ENCODE data around the gene RRP36.

The RRP36 gene

GRCh38 chr6:43021270-43022047, at the start of gene RRP36:
RRP36 (plus strand) TSS chr6:43021623; CDS start chr6:43021655, 32 bp downstream.
- H3K9me3 Mint-ChIP-seq: no peaks in the 10 kb centered on the region
- ATAC-seq: peak; percentile 87
- peak within 1 kb of the TSS; percentile 90 for H3K27ac Mint-ChIP-seq
- H3K4me3 Mint-ChIP-seq: peak within 1 kb of the TSS; percentile 88
- peaks cover 92% of the 10 kb centered on the region for H3K36me3 Mint-ChIP-seq
- DNase-seq (ENCODE audit: low spot score in 2 of 2): peak; percentile 46 to 79
- H3K4me1 Mint-ChIP-seq: peaks cover 42% of the 10 kb centered on the region

GRCh38 chr6:42971746-42972327, 49.6 kb upstream of the RRP36 start:
- Mint-ChIP-seq H3K36me3 (peaks cover 31% of the 10 kb centered on the region), H3K9me3 (no peaks in the 10 kb centered on the region), H3K27ac (peak overlapping the region; percentile 75), H3K4me3 (no peak overlapping the region), H3K4me1 (peaks cover 22% of the 10 kb centered on the region)
- DNase-seq (ENCODE audit: low spot score in 2 of 2) (no peak), ATAC-seq (no peak)

GRCh38 chr6:42973926-42974325, 47.5 kb upstream of the RRP36 start:
- H3K36me3 Mint-ChIP-seq: peaks cover 36% of the 10 kb centered on the region
- ATAC-seq: no peak
- no peaks in the 10 kb centered on the region for H3K9me3 Mint-ChIP-seq
- H3K27ac Mint-ChIP-seq: no peak overlapping the region
- peaks cover 34% of the 10 kb centered on the region for H3K4me1 Mint-ChIP-seq
- H3K4me3 Mint-ChIP-seq: no peak overlapping the region
- no peak for DNase-seq (ENCODE audit: low spot score in 2 of 2)

GRCh38 chr6:42974919-42975505, 46.4 kb upstream of the RRP36 start:
- H3K27ac Mint-ChIP-seq: peak overlapping the region; percentile 81

GRCh38 chr6:42978487-42978838, 43.0 kb upstream of the RRP36 start:
- Mint-ChIP-seq H3K4me1 (peaks cover 36% of the 10 kb centered on the region), H3K9me3 (no peaks in the 10 kb centered on the region), H3K27ac (peak overlapping the region; percentile 97), H3K4me3 (peak overlapping the region; percentile 93), H3K36me3 (peaks cover 36% of the 10 kb centered on the region)
- peak; percentile 15 to 69 for DNase-seq (ENCODE audit: low spot score in 2 of 2)
- peak; percentile 9 for ATAC-seq

More at GRCh38 chr6:42974919-42975505, 46.4 kb upstream of the RRP36 start:
- ATAC-seq: no peak
- Mint-ChIP-seq H3K4me3 (no peak overlapping the region), H3K9me3 (no peaks in the 10 kb centered on the region), H3K4me1 (peaks cover 44% of the 10 kb centered on the region), H3K36me3 (peaks cover 41% of the 10 kb centered on the region)
- DNase-seq (ENCODE audit: low spot score in 2 of 2): no peak

- peak; percentile 97 for ATAC-seq
- Mint-ChIP-seq H3K4me1 (peaks cover 41% of the 10 kb centered on the region), H3K36me3 (peaks cover 39% of the 10 kb centered on the region), H3K9me3 (no peaks in the 10 kb centered on the region), H3K4me3 (peak within 1 kb of the TSS; percentile 93), H3K27ac (peak within 1 kb of the TSS; percentile 97)
- DNase-seq (ENCODE audit: low spot score in 2 of 2): peak; percentile 80 to 94
Observed at GRCh38 chr6:42978839-42979522, 42.4 kb upstream of the RRP36 start, which contains the start of gene PEX6. PEX6 (minus strand) TSS chr6:42979181; CDS start chr6:42979150, 31 bp downstream.

- Mint-ChIP-seq H3K9me3 (no peaks in the 10 kb centered on the region), H3K27ac (peak overlapping the region; percentile 97), H3K4me3 (peak overlapping the region; percentile 93), H3K36me3 (peaks cover 41% of the 10 kb centered on the region), H3K4me1 (peaks cover 43% of the 10 kb centered on the region)
- no peak for DNase-seq (ENCODE audit: low spot score in 2 of 2)
- ATAC-seq: peak; percentile 52
Observed at GRCh38 chr6:42979523-42980177, 41.8 kb upstream of the RRP36 start.

- Mint-ChIP-seq H3K9me3 (no peaks in the 10 kb centered on the region), H3K4me1 (peaks cover 51% of the 10 kb centered on the region), H3K4me3 (no peak overlapping the region), H3K27ac (peak overlapping the region; percentile 20), H3K36me3 (peaks cover 35% of the 10 kb centered on the region)
- no peak for ATAC-seq
- DNase-seq (ENCODE audit: low spot score in 2 of 2): no peak
Observed at GRCh38 chr6:42981836-42982235, 39.6 kb upstream of the RRP36 start.

GRCh38 chr6:42984001-42984923, 37.2 kb upstream of the RRP36 start, which contains the start of gene PPP2R5D:
PPP2R5D (plus strand) TSS chr6:42984570; CDS start chr6:42984678, 108 bp downstream.
- Mint-ChIP-seq H3K36me3 (peaks cover 17% of the 10 kb centered on the region), H3K9me3 (no peaks in the 10 kb centered on the region), H3K4me3 (peak within 1 kb of the TSS; percentile 98), H3K4me1 (peaks cover 59% of the 10 kb centered on the region), H3K27ac (peak within 1 kb of the TSS; percentile 95)
- ATAC-seq (peak; percentile 94), DNase-seq (ENCODE audit: low spot score in 2 of 2) (peak; percentile 78 to 96)

GRCh38 chr6:42984924-42985475, 36.4 kb upstream of the RRP36 start:
- ATAC-seq (no peak), DNase-seq (ENCODE audit: low spot score in 2 of 2) (peak; percentile 5 to 59)
- peaks cover 51% of the 10 kb centered on the region for H3K4me1 Mint-ChIP-seq

GRCh38 chr6:42987533-42988451, 33.6 kb upstream of the RRP36 start:
- H3K9me3 Mint-ChIP-seq: no peaks in the 10 kb centered on the region
- H3K27ac Mint-ChIP-seq: peak overlapping the region; percentile 95
- H3K4me3 Mint-ChIP-seq: no peak overlapping the region

More at GRCh38 chr6:42984924-42985475, 36.4 kb upstream of the RRP36 start:
- H3K36me3 Mint-ChIP-seq: peaks cover 23% of the 10 kb centered on the region
- H3K4me3 Mint-ChIP-seq: peak overlapping the region; percentile 98
- no peaks in the 10 kb centered on the region for H3K9me3 Mint-ChIP-seq
- H3K27ac Mint-ChIP-seq: peak overlapping the region; percentile 95

GRCh38 chr6:42988486-42989020, 32.9 kb upstream of the RRP36 start:
- no peak for DNase-seq (ENCODE audit: low spot score in 2 of 2)
- no peak for ATAC-seq
- H3K9me3 Mint-ChIP-seq: no peaks in the 10 kb centered on the region
- H3K27ac Mint-ChIP-seq: no peak overlapping the region
- peaks cover 48% of the 10 kb centered on the region for H3K4me1 Mint-ChIP-seq
- peaks cover 46% of the 10 kb centered on the region for H3K36me3 Mint-ChIP-seq
- no peak overlapping the region for H3K4me3 Mint-ChIP-seq

More at GRCh38 chr6:42987533-42988451, 33.6 kb upstream of the RRP36 start:
- ATAC-seq (no peak), DNase-seq (ENCODE audit: low spot score in 2 of 2) (no peak)
- Mint-ChIP-seq H3K36me3 (peaks cover 43% of the 10 kb centered on the region), H3K4me1 (peaks cover 50% of the 10 kb centered on the region)

Measured in stimulated activated effector memory CD8-positive, alpha-beta T cell treated with anti-CD3 and anti-CD28 coated beads, Interleukin-12 subunit alpha, Interleukin-12 subunit beta, amount 100 ng/mL, for 72 hours (primary cell).